HS-27A (cell line): ENCODE results near the gene PLEKHG3.
A peak's percentile ranks its signal among the peaks of the same experiment; 100 is the strongest.

Source experiments
- DNase-seq: peaks from one replicate; pipeline ENCODE4 v3.0.0-alpha.2; 2012; ENCODE audit warnings: low read depth, missing footprints

Gene PLEKHG3

DNA sequence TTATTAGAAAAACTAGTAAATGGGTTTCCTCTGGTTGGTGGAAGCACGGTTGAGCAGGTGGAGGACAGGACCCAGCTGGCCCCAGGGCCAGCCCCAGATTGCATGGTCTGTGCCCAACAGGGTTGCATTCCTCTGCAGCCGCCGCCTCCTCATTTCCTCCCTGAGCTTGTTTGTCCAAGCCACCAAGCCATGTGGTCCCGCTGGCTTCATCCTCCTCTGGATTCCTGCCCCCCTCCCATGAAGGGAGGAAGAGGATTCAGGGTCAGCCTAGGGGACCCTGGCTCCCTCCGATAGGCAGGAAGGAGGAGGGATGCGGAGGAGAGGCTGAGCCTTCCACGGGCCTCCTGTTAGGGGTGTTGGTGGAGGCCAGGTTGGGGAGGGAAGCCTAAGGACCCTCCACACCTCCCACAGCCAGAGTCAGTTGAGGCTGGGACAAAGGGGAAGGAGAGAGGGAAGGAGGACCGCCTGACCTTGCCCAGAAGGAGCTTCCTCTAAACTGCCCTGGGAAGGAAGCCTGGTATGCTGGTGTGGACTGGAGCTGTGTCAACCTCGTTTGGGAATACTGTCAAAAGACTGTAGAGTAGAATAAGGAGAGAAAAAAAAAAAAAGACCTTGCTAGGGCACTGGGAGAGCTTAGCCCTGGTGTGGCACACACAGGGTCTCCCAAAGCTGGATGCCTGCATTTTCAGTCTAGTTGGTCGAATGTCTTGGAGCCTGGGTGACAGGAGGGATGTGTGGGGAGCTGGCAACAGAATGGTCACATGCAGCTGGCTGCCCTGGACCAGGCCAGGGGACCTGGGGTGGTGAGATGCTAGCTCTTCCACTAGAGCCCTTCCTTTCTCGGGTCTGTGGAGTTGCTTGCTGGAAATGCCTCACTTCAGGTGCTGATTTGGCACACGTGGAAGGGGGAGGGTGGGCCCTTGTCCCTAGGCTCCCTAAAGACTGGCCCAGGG is 42.4 kb downstream of the PLEKHG3 start:
- DNase-seq = no peak

DNA sequence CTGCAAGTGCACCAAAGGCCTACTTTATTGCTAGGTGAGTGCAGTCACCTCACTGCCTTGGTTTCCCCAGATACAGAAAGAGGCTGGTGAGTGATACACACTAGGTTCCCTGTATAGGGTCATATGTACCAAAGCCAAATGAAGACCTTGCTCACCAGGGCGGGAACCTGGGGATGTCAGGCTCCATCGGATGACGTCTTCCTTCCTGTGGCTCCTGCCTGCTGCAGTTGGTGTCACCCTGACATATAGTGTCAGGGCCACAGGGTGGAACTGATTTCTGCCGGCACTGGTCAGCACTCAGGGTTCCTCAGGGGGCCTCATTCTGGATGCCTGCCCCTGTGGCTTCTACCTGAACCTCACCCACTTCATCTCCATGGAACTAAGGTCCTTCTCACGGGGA is 43.1 kb downstream of the PLEKHG3 start:
- DNase-seq = no peak

DNA sequence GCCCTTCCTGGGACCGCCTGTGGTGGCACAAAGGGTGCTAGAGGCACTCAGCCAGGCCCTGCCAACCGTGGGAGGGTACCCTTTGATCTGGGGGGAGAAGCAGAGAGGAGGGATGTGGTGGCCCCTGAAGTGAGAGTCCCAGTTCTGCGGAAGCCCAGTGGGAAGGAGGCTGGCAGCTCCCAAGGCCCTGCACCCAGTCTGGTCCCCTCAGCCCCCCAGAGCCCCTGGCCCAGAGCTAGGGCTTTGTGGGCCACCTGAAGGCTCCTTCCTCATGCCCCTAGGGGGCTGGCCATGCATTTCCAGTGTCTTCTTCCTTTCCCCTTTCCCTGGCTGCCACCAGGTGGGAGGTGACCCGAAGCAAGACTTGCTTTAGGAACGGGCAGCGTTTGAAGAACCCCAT is 44.3 kb downstream of the PLEKHG3 start:
- DNase-seq = no peak

DNA sequence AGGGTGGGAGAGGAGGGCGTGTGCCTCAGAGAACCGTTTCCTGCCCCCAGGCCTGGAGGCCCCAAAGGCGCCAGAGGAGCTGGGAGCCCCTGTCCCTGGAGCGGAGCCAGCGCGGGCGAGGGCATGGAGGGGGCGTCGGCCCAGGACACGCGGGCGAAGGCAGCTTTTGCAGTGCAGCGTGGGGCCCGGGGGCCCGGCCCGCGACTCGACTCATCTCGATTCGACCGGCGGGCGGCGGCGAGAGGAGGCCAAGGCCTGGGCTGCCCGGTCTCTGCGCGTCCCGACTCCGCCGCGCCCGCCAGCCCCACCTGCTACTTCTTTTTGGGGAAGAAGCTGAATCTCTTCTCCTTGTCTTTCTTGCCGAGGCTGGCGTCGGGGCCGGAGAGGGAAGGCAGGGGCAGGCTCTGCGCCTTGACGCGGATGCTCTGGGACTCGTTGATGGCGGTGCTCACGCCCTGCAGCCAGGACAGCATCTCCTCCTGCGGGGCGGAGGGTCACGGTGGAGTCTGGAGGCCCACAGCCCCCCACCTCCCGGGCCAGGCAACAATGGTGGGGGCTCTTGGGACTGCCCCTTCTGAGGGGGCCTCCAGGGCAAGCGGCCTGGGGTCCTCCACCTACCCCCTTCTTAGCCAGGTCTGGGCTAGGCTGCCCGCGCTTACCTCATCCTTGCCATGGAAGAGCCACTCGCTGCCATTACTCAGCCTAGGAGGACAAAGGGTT is 44.9 kb downstream of the PLEKHG3 start:
- DNase-seq = no peak

DNA sequence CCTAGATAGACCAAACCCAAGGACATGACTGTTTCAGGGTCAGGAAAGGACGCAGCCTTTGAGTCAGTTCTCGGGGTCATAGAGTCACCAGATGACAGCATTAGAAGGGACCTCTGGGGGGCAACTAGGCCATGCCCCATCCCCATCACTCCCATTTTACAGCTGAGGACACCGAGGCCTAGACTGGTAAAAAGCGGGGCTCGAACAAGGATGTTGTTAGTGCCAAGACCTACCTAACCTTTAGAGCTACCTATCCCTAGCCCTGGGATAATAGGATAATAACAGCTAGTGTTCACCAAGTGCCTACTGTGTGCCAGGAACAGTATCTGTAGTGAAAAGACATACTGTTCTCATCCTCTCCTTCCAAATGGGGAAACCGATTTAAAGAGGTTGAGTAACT is 48.7 kb downstream of the PLEKHG3 start:
- no peak for DNase-seq

- no peak for DNase-seq
These were observed 49.1 kb downstream of the PLEKHG3 start for GRCh38 chr14:64753374-64753773.

GRCh38 chr14:64753999-64754398 is 49.8 kb downstream of the PLEKHG3 start:
- DNase-seq = no peak

- DNase-seq = no peak
These were observed 50.5 kb downstream of the PLEKHG3 start for GRCh38 chr14:64754685-64755084.

DNA sequence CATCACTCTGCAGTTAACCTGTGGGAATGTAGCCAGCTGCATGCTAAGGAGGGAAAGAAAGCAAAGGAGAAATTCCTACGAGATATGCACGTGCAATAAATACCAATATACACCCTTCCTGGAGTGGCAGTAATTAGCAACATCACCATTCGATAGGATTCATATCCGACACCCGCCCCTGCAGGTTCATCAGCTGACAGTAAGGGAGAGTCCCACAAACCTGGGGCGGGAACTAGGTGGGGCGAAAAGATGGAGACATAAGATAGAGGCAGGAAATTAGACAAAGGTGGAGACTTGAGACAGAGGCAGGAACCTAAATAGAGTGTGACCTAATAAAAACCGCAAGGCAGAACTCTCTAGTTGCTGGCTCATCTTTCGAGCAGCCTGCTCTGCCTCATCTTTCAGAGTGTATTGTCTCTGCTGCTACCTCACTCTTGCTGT is 51.6 kb downstream of the PLEKHG3 start:
- no peak for DNase-seq

- DNase-seq = no peak
These were observed 52.5 kb downstream of the PLEKHG3 start for GRCh38 chr14:64756712-64757111.

DNA sequence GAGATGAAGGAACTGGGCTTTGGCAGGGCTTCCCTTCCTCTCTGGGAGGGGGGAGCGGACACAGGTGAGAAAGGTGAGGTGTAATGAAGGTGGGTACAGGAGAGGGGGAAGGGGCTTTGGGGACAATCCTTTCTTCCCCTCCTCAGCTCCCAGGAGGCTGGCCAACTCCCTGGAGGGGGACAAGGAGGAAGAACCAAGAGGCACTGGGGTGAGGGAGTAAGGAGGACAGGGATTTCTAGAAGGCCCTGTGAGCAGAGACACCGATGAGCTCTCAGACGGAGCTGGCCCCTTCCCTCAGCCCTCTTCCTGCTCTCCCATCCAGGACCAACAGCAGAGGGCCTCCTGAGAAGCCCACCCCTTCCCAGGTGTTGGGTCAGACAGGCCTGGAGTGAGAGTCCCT is 53.4 kb downstream of the PLEKHG3 start:
- no peak for DNase-seq

GRCh38 chr14:64758025-64758521 is 53.8 kb downstream of the PLEKHG3 start:
- DNase-seq = no peak

GRCh38 chr14:64758691-64759554 is 54.7 kb downstream of the PLEKHG3 start:
- peak; percentile 56 for DNase-seq

DNA sequence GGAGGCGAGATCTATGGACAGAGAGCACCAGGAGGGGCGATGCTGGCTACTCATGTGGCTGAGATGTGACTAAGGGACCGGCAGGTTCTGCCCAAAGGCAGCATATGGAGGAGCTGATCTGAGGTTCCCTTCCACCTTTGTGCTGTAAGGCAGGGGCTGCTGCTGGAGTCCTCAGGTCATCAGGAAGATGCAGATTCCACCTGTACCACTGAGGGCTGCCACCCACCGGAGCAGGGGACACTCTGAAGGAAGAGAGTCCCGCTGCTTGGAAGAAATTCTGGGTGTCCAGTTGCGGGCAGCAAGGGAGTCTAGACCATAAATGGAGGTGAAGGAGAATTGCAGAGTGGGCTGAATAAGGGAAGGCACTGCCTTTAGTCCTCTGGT is 55.3 kb downstream of the PLEKHG3 start:
- DNase-seq = no peak

- no peak for DNase-seq
These were observed 56.0 kb downstream of the PLEKHG3 start for GRCh38 chr14:64760146-64760755.

GRCh38 chr14:64760916-64761315 is 56.7 kb downstream of the PLEKHG3 start:
- DNase-seq = no peak

DNA sequence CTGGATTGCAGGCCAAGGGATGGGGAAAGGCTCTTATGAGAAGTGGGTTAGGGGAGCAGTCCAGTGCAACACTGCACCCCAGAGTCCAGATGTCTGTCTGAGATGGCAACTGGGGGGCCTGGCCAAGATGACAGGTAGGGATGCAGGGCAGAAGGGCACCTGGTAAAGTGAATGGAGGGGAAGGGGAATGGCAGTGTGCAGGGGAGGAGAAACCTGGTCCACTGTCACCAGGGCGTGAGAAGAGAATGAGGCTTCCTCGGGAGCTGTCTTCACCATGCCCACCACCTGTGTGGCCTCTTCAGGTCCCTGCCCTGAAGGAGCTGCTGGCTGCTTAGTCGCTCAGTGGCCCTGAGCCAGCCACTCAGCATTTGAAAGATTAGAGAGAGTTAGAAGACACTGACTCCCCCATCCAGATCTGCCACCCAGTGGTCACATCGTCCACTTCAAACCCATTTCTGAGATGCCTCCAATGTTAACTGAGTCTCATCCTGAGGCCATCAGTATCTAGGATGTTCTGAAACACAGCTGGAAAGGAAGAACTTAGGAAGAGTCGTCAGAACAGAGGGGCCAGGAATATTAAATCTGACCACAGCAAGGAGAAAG is 57.3 kb downstream of the PLEKHG3 start:
- no peak for DNase-seq

- peak; percentile 43 for DNase-seq
These were observed 58.1 kb downstream of the PLEKHG3 start for GRCh38 chr14:64762044-64763034.

- no peak for DNase-seq
These were observed 59.0 kb downstream of the PLEKHG3 start for GRCh38 chr14:64763085-64763782.
